SK-MEL-5 (cell line): ENCODE measurements around the gene LBX2. TPM values are rescaled to one million over a fixed set of nuclear protein-coding genes. Genes with fewer than 3 reads are reported as not detected.
A peak's percentile ranks its signal among the peaks of the same experiment; 100 is the strongest.
"Not testable (repeated sequence)": the region's sequence is repeated elsewhere in the genome, so short reads cannot be mapped to it uniquely, and the experiment has no call there.

Source experiments
- DNase-seq: peaks from one replicate; pipeline ENCODE4 v3.0.0-alpha.2; 2016; ENCODE audit warnings: low read depth, low spot score
- in situ Hi-C: cut with HindIII; loops from 2 replicates; pipeline ENCODE4 v1.10.0; 2016; ENCODE audit warnings: low sequenced_read_pairs, high pct_unique_total_duplicates, low pct_unique_long_range_greater_than_20kb
- total RNA-seq: library from RNA; depleted of rRNA; stranded (reverse); fragments of >200 nt; shearing (Covaris generic); gene quantifications from 2 replicates; pipeline ENCODE4 v1.2.3, GENCODE V29; 2014

Gene LBX2
- total RNA-seq, 1 experiment from 2014 or later, result 7.7 TPM

GRCh38 chr2:74497777-74498499 lies 1.5 kb downstream of the LBX2 start:
- DNase-seq, result no peak
- in situ Hi-C loops, result no loop called here

GRCh38 chr2:74496997-74497776 lies 2.2 kb downstream of the LBX2 start:
- no peak for DNase-seq
- in situ Hi-C loops, result no loop called here

GRCh38 chr2:74495440-74495839 lies 4.0 kb downstream of the LBX2 start:
- in situ Hi-C loops, result no loop called here
- no peak for DNase-seq

DNA sequence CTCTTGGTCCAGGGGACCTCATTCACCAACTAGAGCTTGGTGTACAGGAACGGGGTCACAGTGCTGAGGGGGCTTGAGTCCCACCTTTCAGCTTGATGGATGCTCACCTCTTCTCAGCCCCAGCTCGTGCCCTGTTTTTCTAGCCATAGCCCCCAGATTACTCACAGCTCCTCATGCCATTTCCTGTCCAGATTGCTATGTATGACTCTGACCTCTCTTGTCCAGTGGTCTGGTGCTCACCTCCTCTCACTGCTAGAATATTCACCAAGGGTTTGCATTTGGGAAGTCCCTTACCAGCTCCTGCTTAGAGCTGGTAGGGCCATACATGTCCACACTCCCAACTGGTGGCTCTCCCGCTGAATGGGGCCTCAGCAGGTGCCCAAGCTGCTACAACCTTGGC lies 5.9 kb downstream of the LBX2 start:
- in situ Hi-C loops, result no loop called here
- no peak for DNase-seq

GRCh38 chr2:74491648-74492544 lies 7.5 kb downstream of the LBX2 start:
- in situ Hi-C loops, result no loop called here

GRCh38 chr2:74489906-74490305 lies 9.5 kb downstream of the LBX2 start:
- DNase-seq, result no peak
- in situ Hi-C loops, result no loop called here

More at GRCh38 chr2:74491648-74492544, 7.5 kb downstream of the LBX2 start:
- DNase-seq, result no peak

- no peak for DNase-seq
- in situ Hi-C loops, result no loop called here
Measured at GRCh38 chr2:74488643-74489481, 10.5 kb downstream of the LBX2 start.

- in situ Hi-C loops, result no loop called here
Measured at GRCh38 chr2:74486141-74486540, 13.3 kb downstream of the LBX2 start.

DNA sequence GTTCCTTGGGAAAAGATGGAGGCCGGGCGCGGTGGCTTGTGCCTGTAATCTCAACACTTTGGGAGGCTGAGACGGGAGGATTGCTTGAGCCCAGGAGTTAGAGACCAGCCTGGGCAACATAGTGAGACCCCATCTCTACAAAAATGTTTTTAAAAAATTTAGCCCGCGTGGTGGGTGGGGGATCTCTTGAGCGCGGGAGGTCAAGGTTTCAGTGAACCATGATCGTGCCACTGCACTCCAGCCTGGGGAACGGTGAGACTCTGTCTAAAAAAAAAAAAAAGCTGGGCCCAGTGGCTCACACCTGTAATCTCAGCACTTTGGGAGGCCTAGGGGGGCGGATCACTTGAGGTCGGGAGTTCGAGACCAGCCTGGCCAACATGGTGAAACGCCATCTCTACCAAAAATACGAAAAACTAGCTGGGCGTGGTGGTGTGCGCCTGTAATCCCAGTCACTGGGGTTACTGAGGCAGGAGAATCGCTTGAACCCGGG lies 15.7 kb downstream of the LBX2 start:
- in situ Hi-C loops, DNase-seq: not testable (repeated sequence)

More at GRCh38 chr2:74486141-74486540, 13.3 kb downstream of the LBX2 start:
- no peak for DNase-seq

- in situ Hi-C loops, result no loop called here
- peak; percentile 97 for DNase-seq
Measured at GRCh38 chr2:74482801-74483674, 16.4 kb downstream of the LBX2 start, which contains the start of the genes CCDC142 and TTC31. CCDC142 (minus strand) TSS chr2:74482998; CDS start chr2:74482837, 161 bp downstream. TTC31 (plus strand) TSS chr2:74483081; CDS start chr2:74483096, 15 bp downstream.

- no peak for DNase-seq
- in situ Hi-C loops, result no loop called here
Measured at GRCh38 chr2:74481961-74482800, 17.2 kb downstream of the LBX2 start.

DNA sequence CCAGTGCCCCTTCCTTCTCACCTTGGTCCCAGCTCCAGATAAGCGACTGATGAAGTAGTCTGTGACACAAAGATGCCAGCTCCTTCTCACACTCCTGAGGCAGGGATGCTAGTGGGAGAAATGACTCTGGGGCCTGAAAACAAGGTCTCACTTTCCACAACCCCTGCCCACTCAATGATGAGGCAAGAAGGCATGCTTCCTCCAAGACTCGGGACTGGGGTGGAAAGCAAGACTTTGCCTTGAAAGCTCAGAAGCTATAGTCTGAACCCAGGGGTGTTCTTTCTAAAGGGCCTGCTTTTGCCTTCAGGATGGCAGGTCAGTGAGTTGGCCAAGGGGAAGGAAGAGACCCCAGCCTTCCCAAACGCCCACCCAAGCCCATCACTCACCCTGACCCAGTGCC lies 18.0 kb downstream of the LBX2 start:
- in situ Hi-C loops, result no loop called here
- DNase-seq, result no peak

DNA sequence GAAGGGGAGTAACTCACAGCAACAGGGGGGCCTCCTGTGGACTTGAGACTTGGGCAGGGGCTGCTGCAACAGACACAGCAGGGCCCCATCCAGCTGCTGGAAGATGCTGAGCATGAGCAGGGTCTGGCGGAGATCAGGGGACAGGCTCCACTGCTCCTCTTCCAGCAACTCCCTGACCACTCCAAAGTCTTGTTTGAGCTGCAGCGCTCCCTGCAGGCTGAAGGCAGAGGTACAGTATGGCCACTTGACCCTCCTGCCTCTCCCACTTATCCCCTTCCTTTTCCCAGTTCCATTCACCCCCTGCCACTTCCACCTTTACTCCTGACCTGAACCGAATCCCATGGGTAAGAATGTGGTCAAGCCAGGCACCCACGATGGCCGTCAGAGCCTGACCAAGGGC lies 24.5 kb downstream of the LBX2 start:
- in situ Hi-C loops, result no loop called here
- DNase-seq, result peak; percentile 53

- in situ Hi-C loops, result no loop called here
- no peak for DNase-seq
Measured at GRCh38 chr2:74474481-74474880, 24.9 kb downstream of the LBX2 start.

DNA sequence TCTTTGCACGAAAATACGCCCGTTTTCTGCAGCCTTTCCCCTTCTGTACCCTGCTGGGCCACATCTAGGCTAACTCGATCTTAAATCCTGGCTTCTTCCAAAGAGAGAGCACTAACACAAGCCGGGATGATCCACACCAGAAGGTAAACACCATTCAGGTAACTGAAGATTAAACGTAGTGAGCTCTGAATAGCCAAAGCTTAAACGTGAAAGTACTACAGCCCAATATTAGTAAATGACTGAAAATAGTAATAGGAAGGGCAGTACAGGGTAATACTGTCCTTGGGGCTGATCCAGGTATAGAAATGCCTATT lies 26.5 kb downstream of the LBX2 start:
- DNase-seq, result no peak
- in situ Hi-C loops, result no loop called here
